ENCODE results near the gene UBN1.

UBN1 gene

DNA sequence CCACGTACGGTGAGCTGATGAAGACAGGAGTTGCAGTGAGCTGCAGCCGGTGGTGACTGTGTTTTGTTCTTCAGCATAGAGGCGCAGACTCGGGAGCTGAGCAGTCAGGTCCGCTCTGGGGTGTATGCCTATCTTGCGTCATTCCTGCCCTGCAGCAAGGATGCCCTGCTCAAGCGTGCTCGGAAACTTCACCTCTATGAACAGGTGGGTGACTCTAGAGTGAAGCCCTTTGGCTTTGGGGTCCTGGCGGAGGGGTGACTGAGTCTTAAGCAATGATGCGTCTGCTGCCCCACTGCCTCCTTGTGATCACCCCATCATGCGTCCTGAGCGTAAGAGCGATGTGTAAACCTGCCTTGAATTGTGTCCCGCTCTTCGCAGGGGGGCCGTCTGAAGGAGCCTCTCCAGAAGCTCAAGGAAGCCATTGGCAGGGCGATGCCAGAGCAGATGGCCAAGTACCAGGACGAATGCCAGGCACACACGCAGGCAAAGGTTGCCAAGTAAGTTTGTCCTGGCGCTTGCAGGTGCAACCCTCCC, 22.9 kb downstream of the UBN1 start:
- no peaks in the 10 kb centered on the region for H3K4me1 ChIP-seq (ENCODE audit: insufficient read depth, insufficient read length)
- no peak overlapping the region for H3K4me3 ChIP-seq (ENCODE audit: insufficient read length, low read depth)
- H3K9ac ChIP-seq (ENCODE audit: insufficient read length, low read depth), result no peak overlapping the region
- H3K36me3 ChIP-seq (ENCODE audit: insufficient read depth, insufficient read length, low read length), result peaks cover 87% of the 10 kb centered on the region
- no peaks in the 10 kb centered on the region for H3K27me3 ChIP-seq (ENCODE audit: insufficient read depth, insufficient read length)
- TF ChIP-seq ZNF274 (IDR thresholded peaks at IDR 0.05; ENCODE audit: low read depth, low read length) (no peak), SUZ12 (IDR thresholded peaks at IDR 0.05; ENCODE audit: extremely low read depth, insufficient read depth, insufficient read length) (no peak), YY1 (IDR thresholded peaks at IDR 0.05; ENCODE audit: insufficient read depth, insufficient read length) (no peak)
- no peak for DNase-seq (ENCODE audit: low read depth, low spot score)
- no peaks in the 10 kb centered on the region for H3K9me3 ChIP-seq (ENCODE audit: insufficient read depth, low read length)

DNA sequence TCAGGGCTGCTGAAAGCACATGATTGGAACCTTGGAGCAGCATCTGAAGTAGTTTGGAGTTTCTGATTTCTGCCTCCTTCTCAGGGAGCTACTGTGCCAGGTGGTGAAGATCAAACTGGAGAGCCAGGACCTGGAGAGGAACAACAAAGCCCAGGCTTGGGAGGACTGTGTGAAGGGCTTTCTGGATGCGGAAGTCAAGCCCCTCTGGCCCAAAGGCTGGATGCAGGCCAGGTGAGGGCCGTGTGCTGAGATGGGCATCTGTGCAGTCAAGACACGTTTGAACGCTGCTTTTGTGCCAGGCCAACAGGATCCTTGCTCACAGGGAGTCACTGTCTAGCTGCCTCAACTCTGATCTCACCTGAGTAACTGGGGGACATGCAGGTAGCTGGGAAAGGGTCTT, 23.8 kb downstream of the UBN1 start:
- Histone ChIP-seq H3K9me3 (ENCODE audit: insufficient read depth, low read length) (no peaks in the 10 kb centered on the region), H3K36me3 (ENCODE audit: insufficient read depth, insufficient read length, low read length) (peaks cover 91% of the 10 kb centered on the region), H3K27me3 (ENCODE audit: insufficient read depth, insufficient read length) (no peaks in the 10 kb centered on the region)

DNA sequence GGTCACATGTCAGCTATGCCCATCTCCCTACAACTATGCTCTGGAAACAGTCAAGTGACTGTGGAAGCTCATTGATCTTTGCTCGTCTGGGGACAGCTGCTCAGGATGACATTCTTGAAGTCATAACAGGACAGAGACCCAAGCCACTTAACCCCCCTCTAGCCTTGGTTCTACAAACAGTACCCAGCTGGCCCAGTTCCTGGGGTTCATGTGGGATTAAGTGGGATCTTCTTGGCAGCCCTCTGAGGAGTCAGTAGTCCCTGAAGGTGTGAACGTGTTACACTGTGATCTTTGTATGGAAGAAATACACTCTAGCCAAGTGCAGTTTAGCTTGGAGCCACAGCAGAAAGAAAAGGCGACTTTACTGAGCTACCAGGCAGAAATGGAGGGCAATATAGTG, 25.8 kb downstream of the UBN1 start:
- no peak for DNase-seq (ENCODE audit: low read depth, low spot score)
- Histone ChIP-seq H3K36me3 (ENCODE audit: insufficient read depth, insufficient read length, low read length) (peaks cover 94% of the 10 kb centered on the region), H3K9me3 (ENCODE audit: insufficient read depth, low read length) (no peaks in the 10 kb centered on the region), H3K9ac (ENCODE audit: insufficient read length, low read depth) (no peak overlapping the region), H3K27me3 (ENCODE audit: insufficient read depth, insufficient read length) (no peaks in the 10 kb centered on the region), H3K4me1 (ENCODE audit: insufficient read depth, insufficient read length) (no peaks in the 10 kb centered on the region), H3K4me3 (ENCODE audit: insufficient read length, low read depth) (no peak overlapping the region)
- TF ChIP-seq YY1 (IDR thresholded peaks at IDR 0.05; ENCODE audit: insufficient read depth, insufficient read length) (no peak), ZNF274 (IDR thresholded peaks at IDR 0.05; ENCODE audit: low read depth, low read length) (no peak), SUZ12 (IDR thresholded peaks at IDR 0.05; ENCODE audit: extremely low read depth, insufficient read depth, insufficient read length) (no peak)

More for the DNA sequence above, 23.8 kb downstream of the UBN1 start:
- no peak overlapping the region for H3K4me3 ChIP-seq (ENCODE audit: insufficient read length, low read depth)
- TF ChIP-seq ZNF274 (IDR thresholded peaks at IDR 0.05; ENCODE audit: low read depth, low read length) (no peak), SUZ12 (IDR thresholded peaks at IDR 0.05; ENCODE audit: extremely low read depth, insufficient read depth, insufficient read length) (no peak), YY1 (IDR thresholded peaks at IDR 0.05; ENCODE audit: insufficient read depth, insufficient read length) (no peak)
- DNase-seq (ENCODE audit: low read depth, low spot score), result no peak
- H3K9ac ChIP-seq (ENCODE audit: insufficient read length, low read depth), result no peak overlapping the region
- no peaks in the 10 kb centered on the region for H3K4me1 ChIP-seq (ENCODE audit: insufficient read depth, insufficient read length)

DNA sequence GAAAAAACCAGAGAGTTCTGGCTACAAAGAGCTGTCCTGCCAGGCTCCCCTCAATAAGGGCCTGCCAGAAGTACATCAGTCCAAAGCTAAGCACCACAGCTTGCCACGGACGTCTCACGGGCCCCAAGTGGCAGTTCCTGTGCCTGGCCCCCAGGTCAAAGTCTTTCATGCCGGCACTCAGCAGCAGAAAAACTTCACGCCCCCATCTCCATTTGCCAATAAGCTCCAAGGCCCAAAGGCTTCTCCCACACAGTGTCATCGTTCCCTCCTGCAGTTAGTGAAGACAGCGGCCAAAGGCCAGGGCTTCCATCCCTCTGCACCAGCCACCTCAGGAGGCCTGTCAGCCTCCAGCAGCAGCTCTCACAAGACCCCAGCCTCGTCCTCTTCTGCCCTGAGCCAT, 27.4 kb downstream of the UBN1 start:
- no peak overlapping the region for H3K9ac ChIP-seq (ENCODE audit: insufficient read length, low read depth)
- H3K4me1 ChIP-seq (ENCODE audit: insufficient read depth, insufficient read length), result no peaks in the 10 kb centered on the region
- no peak for DNase-seq (ENCODE audit: low read depth, low spot score)
- no peaks in the 10 kb centered on the region for H3K27me3 ChIP-seq (ENCODE audit: insufficient read depth, insufficient read length)
- H3K9me3 ChIP-seq (ENCODE audit: insufficient read depth, low read length), result no peaks in the 10 kb centered on the region
- peaks cover 94% of the 10 kb centered on the region for H3K36me3 ChIP-seq (ENCODE audit: insufficient read depth, insufficient read length, low read length)
- TF ChIP-seq SUZ12 (IDR thresholded peaks at IDR 0.05; ENCODE audit: extremely low read depth, insufficient read depth, insufficient read length), result no peak
- TF ChIP-seq YY1 (IDR thresholded peaks at IDR 0.05; ENCODE audit: insufficient read depth, insufficient read length), result no peak
- no peak for TF ChIP-seq ZNF274 (IDR thresholded peaks at IDR 0.05; ENCODE audit: low read depth, low read length)
- H3K4me3 ChIP-seq (ENCODE audit: insufficient read length, low read depth), result no peak overlapping the region

DNA sequence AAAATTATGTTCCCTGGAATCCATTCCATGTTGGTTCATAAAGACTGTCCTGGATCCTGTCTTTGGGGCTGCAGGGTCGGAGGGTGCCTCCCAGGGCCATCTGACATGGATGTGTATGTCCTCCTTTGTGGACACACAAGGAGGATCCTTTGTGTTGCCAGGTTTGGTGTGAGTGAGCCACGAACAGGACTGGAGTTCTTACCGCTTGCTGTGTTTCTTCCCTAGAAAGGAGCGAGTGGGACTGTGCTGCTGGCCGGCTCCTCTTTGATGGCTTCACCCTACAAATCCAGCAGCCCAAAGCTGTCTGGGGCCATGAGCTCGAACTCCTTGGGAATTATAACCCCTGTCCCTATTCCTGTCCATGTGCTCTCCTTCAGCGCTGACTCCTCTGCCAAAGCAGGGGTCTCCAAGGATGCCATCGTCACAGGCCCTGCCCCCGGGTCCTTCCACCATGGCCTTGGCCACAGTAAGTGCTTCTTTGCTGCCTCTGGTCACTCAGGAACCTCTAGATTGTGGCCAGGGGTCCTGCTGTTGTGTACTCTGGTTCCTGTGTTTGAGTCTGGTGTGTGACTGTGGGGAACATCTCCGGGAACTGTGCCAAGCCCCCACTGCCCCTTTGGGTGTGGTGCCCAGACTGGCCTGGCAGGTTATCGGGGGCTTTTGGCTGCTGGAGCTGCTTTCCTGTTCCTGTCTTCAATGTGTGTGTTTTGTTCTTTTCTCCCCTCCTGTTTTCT, 29.5 kb downstream of the UBN1 start:
- Histone ChIP-seq H3K4me1 (ENCODE audit: insufficient read depth, insufficient read length) (peaks cover 4% of the 10 kb centered on the region), H3K4me3 (ENCODE audit: insufficient read length, low read depth) (no peak overlapping the region), H3K36me3 (ENCODE audit: insufficient read depth, insufficient read length, low read length) (peaks cover 96% of the 10 kb centered on the region), H3K9me3 (ENCODE audit: insufficient read depth, low read length) (no peaks in the 10 kb centered on the region), H3K9ac (ENCODE audit: insufficient read length, low read depth) (no peak overlapping the region), H3K27me3 (ENCODE audit: insufficient read depth, insufficient read length) (no peaks in the 10 kb centered on the region)
- no peak for TF ChIP-seq YY1 (IDR thresholded peaks at IDR 0.05; ENCODE audit: insufficient read depth, insufficient read length)
- TF ChIP-seq ZNF274 (IDR thresholded peaks at IDR 0.05; ENCODE audit: low read depth, low read length), result no peak
- TF ChIP-seq SUZ12 (IDR thresholded peaks at IDR 0.05; ENCODE audit: extremely low read depth, insufficient read depth, insufficient read length), result no peak
- no peak for DNase-seq (ENCODE audit: low read depth, low spot score)

DNA sequence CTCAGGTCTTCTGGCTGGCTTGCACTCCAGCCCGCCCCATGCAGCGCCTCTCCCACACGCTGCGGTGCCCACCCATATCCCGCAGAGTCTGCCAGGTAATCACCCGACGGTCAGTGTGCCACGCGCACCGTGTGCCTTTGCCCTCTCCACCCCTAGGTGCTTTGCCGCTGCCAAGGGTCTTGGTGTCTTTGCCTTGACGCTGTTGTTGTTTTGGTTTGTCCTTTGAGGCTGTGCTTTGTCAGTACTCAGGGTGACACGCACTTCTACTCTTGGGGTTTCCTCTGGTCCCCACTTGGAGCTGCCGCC, 30.1 kb downstream of the UBN1 start:
- Histone ChIP-seq H3K27me3 (ENCODE audit: insufficient read depth, insufficient read length) (no peaks in the 10 kb centered on the region), H3K9me3 (ENCODE audit: insufficient read depth, low read length) (no peaks in the 10 kb centered on the region), H3K9ac (ENCODE audit: insufficient read length, low read depth) (no peak overlapping the region), H3K4me1 (ENCODE audit: insufficient read depth, insufficient read length) (peaks cover 4% of the 10 kb centered on the region), H3K36me3 (ENCODE audit: insufficient read depth, insufficient read length, low read length) (peaks cover 97% of the 10 kb centered on the region), H3K4me3 (ENCODE audit: insufficient read length, low read depth) (no peak overlapping the region)
- DNase-seq (ENCODE audit: low read depth, low spot score), result no peak
- TF ChIP-seq SUZ12 (IDR thresholded peaks at IDR 0.05; ENCODE audit: extremely low read depth, insufficient read depth, insufficient read length) (no peak), YY1 (IDR thresholded peaks at IDR 0.05; ENCODE audit: insufficient read depth, insufficient read length) (no peak), ZNF274 (IDR thresholded peaks at IDR 0.05; ENCODE audit: low read depth, low read length) (no peak)

DNA sequence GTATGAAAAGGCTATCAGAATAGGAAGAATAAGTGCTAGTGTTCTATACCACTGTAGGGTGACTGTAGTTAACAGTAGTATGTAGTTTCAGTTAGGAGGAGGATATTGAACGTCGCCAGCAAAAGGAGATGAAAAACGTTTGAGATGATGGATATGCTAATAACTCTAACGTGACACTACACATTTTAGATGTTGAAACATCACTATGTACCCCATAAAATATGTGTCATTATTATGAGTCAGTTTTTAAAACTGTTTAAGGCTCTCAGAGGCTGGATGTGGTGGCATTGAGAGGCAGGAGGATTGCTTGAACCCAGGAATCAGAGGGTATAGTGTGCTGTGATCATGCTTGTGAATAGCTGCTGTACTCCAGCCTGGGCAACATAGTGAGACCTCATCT, 31.8 kb downstream of the UBN1 start:
- Histone ChIP-seq H3K9me3 (ENCODE audit: insufficient read depth, low read length) (no peaks in the 10 kb centered on the region), H3K27me3 (ENCODE audit: insufficient read depth, insufficient read length) (no peaks in the 10 kb centered on the region), H3K36me3 (ENCODE audit: insufficient read depth, insufficient read length, low read length) (peaks cover 98% of the 10 kb centered on the region), H3K4me1 (ENCODE audit: insufficient read depth, insufficient read length) (peaks cover 4% of the 10 kb centered on the region), H3K4me3 (ENCODE audit: insufficient read length, low read depth) (no peak overlapping the region), H3K9ac (ENCODE audit: insufficient read length, low read depth) (no peak overlapping the region)
- no peak for DNase-seq (ENCODE audit: low read depth, low spot score)
- no peak for TF ChIP-seq ZNF274 (IDR thresholded peaks at IDR 0.05; ENCODE audit: low read depth, low read length)
- no peak for TF ChIP-seq YY1 (IDR thresholded peaks at IDR 0.05; ENCODE audit: insufficient read depth, insufficient read length)
- no peak for TF ChIP-seq SUZ12 (IDR thresholded peaks at IDR 0.05; ENCODE audit: extremely low read depth, insufficient read depth, insufficient read length)
